Germinal center (tissue), 1 donor: ENCODE results near the gene ADCY3.

ENCODE experiments used
- DNase-seq: peaks from one replicate; pipeline ENCODE4 v3.0.0; 2012; ENCODE audit warnings: mixed read lengths, low spot score

ADCY3 gene

GRCh38 chr2:24874035-24874434, 46.0 kb downstream of the ADCY3 start:
- no peak for DNase-seq

GRCh38 chr2:24873619-24874018, 46.4 kb downstream of the ADCY3 start:
- no peak for DNase-seq

GRCh38 chr2:24872344-24873115, 47.5 kb downstream of the ADCY3 start:
- DNase-seq: no peak

GRCh38 chr2:24871852-24872333, 48.1 kb downstream of the ADCY3 start:
- DNase-seq: no peak

- no peak for DNase-seq
These were observed 48.9 kb downstream of the ADCY3 start for GRCh38 chr2:24870891-24871705.

GRCh38 chr2:24870440-24870839, 49.6 kb downstream of the ADCY3 start:
- no peak for DNase-seq

GRCh38 chr2:24866946-24867345, 53.1 kb downstream of the ADCY3 start:
- DNase-seq: no peak

GRCh38 chr2:24863641-24864040, 56.4 kb downstream of the ADCY3 start:
- no peak for DNase-seq

- no peak for DNase-seq
These were observed 58.5 kb downstream of the ADCY3 start for GRCh38 chr2:24861500-24861899.

GRCh38 chr2:24860631-24861030, 59.4 kb downstream of the ADCY3 start:
- no peak for DNase-seq

GRCh38 chr2:24859968-24860600, 60.0 kb downstream of the ADCY3 start:
- DNase-seq: no peak

- no peak for DNase-seq
These were observed 61.0 kb downstream of the ADCY3 start for GRCh38 chr2:24858996-24859395.

- no peak for DNase-seq
These were observed 62.3 kb downstream of the ADCY3 start for GRCh38 chr2:24857746-24858145.

- no peak for DNase-seq
These were observed 63.2 kb downstream of the ADCY3 start for GRCh38 chr2:24856791-24857211.

GRCh38 chr2:24855726-24856125, 64.3 kb downstream of the ADCY3 start:
- DNase-seq: no peak

GRCh38 chr2:24855022-24855622, 64.9 kb downstream of the ADCY3 start:
- no peak for DNase-seq

GRCh38 chr2:24853996-24854395, 66.0 kb downstream of the ADCY3 start:
- no peak for DNase-seq

- no peak for DNase-seq
These were observed 67.0 kb downstream of the ADCY3 start for GRCh38 chr2:24853046-24853445.

GRCh38 chr2:24852431-24853020, 67.5 kb downstream of the ADCY3 start:
- DNase-seq: no peak

- no peak for DNase-seq
These were observed 68.0 kb downstream of the ADCY3 start for GRCh38 chr2:24852026-24852425.

GRCh38 chr2:24850944-24851343, 69.1 kb downstream of the ADCY3 start:
- DNase-seq: no peak

- DNase-seq: no peak
These were observed 74.3 kb downstream of the ADCY3 start for GRCh38 chr2:24845691-24846090.
